Measurements from ENCODE around the gene KMT5B.

KMT5B gene

DNA sequence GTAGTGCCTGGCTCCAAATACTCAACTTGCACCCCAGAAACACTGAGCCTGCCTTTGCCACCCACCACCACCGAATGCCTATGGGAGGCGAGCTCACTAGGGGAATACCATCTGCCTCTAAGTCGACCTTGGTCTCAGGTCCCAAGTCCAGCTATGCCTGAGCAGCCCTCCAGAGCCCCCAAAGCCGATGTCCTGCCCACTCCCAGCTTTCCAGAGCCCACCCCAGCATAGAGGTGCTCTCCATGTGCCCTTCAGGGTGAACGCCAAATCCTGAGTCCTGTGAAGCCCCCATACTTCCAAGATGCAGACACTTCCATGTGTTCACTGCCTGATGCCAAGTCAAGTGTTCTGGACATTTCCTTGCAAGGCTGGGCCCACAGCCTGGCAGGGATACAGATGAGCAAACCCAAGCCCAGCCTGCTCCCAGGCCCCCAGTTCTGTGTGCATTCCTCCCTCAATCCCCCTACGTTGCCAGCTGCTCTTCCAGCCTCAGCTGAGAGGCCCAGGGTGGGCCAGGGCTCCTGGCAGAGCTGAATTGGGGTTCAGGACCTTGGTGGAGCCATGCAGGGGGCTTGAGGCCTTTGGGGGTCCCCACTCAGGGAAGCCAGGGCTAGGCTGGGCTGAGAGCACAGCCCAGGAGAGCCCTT lies 2.6 kb upstream of the KMT5B start:
- no peak for DNase-seq (ENCODE audit: low read depth)

DNA sequence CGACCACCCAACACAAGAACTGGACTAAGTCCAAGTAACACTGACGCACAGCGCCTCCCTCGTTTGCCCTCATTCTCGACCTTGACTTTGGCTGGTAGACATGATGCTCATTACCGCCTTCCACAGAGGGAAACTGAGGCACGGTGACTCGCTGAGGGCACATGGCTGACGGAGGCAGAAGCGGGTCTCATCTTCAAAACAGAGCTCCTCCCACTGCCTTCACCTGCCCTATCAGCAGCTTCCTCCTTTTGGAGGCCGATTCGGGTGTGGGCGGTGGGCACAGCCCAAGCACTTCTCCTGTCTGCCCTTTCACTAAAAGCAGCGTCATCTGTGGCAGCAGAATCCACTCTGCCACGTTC lies 2.0 kb upstream of the KMT5B start:
- DNase-seq (ENCODE audit: low read depth): no peak

DNA sequence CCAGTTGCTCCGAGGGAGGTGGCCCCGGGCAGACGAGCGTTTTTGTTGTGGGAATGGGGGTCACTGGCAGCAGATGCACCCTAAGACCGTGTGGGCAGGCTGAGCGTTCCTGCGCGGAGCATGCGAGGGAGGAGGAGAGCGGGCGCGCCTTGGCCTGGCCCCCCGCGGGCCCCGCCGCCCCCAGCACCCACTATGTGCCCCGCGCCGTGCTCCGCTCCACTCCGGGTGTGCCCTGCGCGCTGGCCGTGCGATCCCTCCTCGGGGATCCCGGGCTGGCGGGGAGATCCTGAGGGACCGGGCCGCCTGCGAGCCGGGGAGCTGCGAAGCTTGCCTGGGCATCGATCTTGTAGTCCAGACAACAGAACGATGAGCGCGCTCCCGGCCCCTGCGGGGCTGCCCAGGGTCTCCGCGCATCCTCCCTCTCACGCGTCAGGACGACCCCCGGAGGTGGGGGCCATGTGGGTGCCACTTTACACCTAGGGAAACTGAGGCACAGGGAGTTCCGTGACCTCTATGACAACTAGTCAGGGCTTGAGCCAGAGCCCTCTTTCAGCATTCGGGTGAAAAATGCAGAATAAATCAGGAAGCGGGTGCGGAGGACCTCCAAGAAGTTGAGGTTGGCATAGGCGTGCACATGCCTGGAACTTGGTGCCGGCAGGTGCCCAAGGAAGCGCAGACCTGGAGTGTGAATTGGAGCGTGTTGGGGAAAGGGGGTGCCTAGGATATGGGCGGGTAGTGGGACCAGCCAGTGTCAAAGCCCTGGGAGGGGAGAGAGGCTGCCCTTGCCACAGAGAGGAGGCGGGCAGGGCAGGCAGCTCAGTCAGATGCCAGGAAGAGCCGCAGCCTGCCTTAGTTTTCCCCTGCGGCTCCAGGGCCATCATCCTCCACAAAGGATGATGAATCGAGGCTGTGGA lies 1.3 kb upstream of the KMT5B start:
- DNase-seq (ENCODE audit: low read depth): peak; percentile 4

DNA sequence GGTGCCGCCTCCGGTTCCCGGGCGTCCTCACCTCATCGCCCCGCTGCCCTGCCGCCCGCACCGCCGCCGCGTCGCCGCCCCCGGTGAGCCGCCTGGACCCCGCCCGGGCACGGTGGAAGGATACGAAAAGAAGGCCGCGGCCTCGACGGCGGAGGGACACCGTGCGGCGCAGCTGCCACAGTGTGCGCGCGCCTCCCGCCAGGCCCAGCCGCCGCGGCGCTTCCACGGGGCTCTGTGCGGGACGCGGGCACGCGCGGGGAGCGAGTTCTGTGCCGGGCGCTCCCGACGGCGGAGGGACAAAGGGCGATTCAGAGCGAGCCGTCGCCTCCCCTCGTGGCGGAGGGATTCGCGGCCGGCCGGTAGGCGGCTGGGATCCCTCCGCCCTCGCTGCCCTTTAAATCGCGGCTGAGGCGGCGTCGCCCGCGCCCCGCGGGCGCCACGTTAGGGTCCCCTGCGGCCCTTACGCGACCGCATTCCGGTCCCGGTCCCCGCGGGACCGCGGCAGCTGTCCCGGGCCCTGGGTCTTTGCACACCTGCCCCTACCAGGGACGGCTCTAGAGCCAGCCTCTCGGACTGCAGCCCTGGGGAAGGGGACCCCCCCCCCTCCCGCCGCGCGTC lies 568 bp upstream of the KMT5B start:
- DNase-seq (ENCODE audit: low read depth): peak; percentile 72

DNA sequence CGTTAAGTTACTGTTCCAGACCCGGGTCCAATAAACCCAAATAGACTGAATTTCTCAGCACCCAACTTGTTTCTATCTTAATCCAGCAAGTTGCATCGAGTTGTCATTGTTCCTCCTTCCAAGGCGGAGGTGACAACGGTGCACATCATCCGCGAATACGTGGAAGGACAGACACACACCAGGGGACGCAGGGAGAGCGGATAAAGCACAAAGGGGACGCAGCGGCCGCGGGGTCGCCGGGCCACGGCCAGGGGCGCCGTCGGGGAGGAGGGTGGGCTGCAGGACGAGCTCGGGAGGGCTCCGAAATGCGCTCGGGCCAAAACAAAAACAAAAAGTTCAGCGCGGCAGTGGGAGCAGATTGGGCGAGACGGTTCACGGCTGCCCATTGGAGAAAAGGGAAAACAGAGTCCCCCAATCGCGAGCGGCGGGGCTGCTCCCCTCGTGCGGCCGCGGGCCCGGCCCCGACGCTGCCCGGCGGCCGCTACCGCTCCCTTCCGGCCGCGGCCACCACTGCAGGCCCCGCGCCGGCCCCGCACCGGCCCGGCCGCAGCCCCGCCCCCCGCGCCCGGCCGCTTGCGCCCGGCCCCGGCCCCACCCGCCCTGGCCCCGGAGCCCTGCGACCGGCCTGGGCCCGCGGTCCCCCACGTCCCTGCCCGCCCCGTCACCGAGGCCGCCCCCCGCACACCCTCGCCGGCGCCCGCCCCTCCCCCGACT lies 518 bp downstream of the KMT5B start:
- DNase-seq (ENCODE audit: low read depth): peak; percentile 35

DNA sequence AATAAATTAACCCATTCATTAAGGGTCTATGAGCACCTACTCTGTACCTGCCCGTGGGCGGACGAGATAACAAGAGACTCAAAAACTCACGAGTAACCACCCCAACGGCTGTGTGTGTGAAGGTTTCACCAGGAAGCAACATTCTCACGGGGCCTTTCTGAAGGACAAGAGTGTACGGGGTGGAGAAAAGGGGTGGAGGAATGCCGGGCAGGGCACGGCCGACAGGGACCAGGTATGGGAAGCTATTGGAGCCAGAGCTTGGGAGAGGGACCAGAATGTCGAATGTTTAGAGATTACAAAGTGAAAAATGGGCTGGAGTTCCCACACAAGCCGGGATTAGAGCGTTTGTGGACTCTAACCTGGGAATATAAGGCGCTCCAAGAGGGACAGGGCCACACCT lies 1.6 kb downstream of the KMT5B start:
- no peak for DNase-seq (ENCODE audit: low read depth)

DNA sequence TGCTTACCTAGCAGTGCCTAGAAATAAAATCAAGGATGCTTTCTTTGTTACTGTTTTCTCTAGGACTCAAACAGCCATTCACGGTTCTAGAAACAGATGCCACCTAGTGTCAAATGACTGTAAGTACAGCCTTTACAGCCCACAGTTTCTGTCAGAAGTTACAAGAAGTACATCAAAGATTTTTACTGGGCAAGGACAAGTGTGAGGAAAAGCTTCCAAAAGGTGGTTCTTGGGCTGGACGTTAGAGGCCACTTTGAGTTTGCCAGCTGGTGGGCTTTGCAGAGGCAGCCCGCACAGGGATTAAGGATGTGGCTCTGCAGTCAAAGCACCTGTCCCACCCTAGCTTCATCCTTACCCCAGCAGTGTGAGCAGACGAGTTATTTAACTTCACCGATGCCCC lies 6.9 kb downstream of the KMT5B start:
- DNase-seq (ENCODE audit: low read depth): no peak

DNA sequence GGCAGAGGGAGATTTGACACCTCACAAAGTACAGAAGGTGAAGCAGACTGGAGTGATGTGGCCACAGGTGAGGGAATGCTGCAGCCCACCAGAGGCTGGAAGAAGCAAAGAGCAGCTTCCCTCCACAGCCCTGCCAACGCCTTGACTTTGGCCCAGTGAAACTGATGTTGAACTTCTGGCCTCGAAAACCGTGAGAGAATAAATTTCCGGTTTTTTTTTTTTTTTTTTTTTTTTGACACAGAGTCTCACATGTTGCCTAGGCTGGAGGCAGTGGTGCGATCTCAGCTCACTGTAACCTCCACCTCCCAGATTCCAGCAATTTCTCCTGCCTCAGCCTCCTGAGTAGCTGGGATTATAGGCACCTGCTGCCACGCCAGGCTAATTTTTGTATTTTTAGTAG lies 8.7 kb downstream of the KMT5B start:
- no peak for DNase-seq (ENCODE audit: low read depth)

DNA sequence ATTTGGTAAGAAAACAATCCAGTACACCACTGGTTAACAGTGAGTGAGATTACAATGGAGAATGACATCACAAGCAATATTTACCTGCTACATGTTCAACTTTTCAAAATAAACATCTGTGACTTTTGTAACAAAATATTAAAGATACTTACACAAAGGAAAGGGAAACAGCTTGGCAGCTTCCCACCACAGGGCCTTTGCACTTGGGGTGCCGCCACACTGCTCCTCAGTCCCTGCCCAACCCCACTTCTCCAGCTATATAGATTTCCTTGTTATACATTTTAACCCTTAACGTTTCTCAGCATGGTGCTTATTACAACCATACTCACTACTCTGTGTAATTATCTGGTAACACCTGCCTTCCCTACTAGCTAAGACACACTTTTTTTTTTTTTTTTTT lies 10.9 kb downstream of the KMT5B start:
- DNase-seq (ENCODE audit: low read depth): no peak

DNA sequence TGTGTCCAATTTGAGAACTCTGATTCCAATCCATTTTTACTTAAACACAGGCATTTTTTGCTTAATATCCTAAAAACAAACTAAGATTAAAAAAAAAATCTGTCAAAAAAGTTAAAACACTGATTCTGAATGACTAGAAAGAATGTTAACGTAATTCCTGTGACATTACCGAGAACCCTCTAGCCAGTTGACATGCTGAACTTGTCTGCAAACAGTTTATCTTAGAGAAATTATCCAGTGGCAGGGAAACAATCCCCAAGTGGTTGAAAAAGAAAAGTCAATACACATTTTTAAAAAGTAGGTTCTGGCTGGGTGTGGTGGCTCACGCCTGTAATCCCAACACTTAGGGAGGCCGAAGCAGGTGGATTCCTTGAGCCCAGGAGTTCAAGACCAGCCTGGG lies 11.6 kb downstream of the KMT5B start:
- DNase-seq (ENCODE audit: low read depth): no peak

DNA sequence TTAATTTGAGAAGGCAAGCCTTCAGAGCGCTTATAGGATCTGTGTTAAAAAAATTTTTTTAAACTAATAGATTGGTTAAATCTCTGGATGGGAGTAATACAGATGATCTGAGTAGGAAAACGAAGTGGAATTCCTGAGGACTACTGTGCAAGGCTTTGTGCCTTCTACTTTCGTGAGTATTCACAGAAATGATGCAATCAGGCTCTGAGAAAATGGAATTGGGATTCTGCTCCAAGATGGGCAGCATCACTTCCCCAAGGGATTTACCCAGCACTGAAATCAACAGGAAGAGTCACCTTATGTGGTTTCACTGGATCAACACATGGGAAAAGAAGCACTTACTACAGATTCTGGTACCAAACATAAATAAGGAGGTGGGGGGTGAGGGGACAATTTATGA lies 12.5 kb downstream of the KMT5B start:
- DNase-seq (ENCODE audit: low read depth): no peak

DNA sequence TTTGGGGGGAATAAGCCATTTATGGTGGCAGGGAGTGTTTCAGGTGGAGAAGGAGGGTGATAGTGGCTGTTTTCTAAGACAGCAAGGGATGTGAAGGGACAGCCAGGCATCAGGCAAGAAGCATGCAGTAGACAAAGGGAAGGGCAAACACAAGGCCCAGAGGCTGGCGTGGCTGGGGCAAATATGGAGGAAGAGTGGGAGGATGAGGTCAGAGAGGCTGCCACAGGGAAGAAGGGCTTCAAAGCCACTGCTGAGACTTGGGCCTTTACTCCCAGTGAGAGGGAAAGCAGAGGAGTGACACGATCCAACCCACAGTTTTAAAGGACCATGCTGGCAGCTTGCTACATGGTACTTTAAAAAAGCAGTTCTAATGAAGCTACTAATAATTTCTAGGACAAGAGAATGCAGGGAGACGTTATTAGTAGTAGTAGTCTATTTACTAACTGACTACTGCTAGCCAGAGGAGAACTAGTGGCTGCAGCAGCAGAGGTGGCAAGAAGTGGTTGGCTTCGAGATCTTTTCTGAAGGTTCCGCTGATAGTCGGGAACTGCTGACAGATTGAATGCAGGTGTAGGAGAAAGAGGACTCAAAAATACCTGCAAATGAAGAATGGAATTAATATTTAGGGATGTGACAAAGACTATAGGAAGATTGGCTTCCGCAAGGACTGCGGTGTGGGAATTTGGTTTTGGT lies 13.7 kb downstream of the KMT5B start:
- DNase-seq (ENCODE audit: low read depth): no peak

DNA sequence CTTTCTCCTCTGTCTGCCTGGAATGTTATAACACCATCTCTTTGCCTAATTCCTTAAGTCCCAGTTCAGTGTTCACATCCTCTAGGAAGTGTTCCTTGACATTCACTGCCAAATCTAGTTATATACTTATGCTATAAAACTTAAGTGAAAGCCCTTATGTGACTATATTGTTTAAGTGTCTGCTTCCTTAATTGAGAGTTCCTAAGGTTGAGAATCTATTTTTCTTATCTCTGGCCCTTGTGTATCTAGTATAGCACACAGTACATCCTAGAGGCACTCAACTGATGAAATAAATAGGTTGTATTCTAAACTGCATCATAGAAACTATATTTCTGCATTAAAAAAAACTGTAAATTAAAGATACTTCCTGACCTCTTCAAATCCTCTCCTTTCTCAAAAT lies 16.9 kb downstream of the KMT5B start:
- DNase-seq (ENCODE audit: low read depth): no peak

DNA sequence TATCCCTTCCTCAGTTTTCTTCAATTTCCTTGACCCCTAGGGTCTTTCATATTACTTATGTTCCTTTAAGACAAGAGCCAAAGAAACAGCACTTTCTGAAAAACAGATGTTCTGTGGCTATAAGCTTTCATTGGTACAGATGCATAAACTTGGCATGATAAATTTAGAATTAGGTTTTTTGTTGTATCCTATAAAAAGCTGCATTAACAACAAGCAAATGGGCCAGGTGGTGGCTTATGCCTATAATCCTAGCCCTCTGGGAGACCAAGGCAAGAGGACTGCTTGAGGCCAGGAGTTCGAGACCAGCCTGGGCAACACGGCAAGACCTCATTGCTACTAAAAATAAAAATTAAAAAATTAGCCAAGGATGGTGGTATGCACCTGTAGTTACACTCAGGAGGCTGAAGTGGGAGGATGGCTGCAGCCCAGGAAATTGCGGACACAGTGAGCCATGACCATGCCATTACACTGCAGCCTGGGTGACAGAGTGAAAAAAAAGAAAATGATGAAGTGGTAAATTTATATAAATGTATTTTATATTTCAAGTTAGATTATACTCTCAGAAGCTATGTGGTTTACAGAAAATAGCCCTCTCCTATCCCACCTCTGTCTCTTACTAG lies 18.3 kb downstream of the KMT5B start:
- DNase-seq (ENCODE audit: low read depth): no peak

DNA sequence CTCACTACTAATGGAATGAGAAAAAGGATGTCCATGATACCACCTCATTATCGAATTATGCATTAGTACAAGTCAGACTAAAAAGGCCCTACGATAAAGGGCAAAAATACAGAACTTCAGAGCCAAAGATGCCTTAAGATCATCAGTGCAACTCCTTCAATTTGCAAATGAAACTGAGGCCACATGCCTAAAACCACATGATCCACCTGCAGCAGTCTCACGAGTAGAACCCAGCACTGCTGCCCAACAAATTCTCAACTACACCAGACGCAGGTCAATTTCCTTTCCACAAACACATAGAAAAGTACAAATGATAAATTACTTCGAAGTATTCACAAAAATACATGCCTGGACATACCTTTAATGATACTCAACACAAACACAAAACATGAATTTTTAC lies 20.1 kb downstream of the KMT5B start:
- DNase-seq (ENCODE audit: low read depth): no peak

DNA sequence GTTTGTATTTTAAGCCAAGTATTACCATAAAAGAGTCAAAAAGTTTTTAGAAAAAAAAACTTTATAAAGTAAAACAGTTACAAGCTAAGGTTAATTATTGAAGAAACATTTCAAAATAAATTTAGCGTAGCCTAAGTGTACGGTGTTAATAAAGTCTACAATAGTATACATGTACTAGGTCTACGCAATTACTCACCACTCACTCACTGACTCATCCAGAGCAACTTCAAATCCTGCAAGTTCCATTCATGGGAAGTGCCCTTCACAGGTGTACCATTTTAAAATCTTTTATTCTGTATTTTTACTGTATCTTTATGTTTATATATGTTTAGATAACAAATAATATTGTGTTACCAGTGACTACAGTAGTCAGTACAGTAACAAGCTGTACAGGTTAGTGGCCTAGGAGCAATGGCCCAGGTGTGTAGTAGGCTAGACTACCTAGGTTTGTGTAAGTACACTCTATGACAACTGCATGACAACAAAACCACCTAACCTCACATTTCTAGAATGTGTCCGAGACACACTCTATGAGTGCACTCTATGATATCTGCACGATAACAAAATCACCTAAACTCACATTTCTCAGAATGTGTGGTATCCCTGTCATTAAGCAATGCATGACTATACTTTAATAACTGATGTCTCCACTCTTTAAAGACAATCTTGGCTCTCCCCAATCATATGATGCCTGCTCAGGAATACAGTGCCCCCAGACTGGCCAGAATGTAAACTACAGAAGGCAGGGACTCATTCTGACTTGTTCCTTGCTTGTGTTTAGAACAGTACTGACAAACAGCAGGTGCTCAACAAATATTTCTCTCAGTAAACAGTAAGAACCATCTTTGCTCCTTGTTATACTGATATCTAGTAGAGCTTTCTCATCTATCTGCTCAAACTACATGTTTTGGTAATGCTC lies 21.2 kb downstream of the KMT5B start:
- no peak for DNase-seq (ENCODE audit: low read depth)

DNA sequence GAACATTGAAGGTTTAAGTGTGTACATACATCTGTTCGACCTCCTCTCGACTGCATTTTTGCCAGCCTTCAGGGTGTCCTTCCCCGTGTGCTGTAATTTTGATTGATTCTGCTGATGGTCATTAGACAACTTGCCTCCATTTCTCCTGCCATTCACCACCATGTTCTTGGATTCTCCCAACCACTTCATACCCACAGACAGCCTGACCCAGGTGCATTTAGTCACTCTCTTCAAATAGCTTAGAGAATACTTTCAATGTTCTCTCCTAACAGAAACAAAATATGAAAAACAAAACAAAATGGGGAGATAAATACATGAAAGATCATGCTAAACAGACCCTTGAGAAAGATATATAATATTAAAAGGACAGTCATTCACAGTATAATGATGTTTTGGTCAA lies 23.2 kb downstream of the KMT5B start:
- no peak for DNase-seq (ENCODE audit: low read depth)

DNA sequence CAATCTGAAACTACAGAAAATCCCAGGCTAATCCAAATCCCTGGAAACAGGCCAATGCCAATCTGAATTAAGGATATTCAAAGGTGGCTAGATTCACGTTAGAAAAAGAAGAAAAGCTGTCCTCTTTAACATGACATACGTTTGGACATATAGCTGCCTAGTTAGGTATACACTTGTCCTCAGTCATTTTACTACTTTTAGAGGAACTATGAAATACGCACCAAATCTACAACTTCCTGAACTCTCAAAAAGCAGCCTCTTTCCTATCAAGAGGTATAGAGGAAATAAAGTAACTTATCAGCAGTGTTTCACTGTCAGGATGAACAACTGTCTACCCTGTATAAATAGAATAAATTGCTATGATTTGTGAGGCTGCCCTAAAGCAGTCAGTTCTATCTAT lies 24.0 kb downstream of the KMT5B start:
- no peak for DNase-seq (ENCODE audit: low read depth)

DNA sequence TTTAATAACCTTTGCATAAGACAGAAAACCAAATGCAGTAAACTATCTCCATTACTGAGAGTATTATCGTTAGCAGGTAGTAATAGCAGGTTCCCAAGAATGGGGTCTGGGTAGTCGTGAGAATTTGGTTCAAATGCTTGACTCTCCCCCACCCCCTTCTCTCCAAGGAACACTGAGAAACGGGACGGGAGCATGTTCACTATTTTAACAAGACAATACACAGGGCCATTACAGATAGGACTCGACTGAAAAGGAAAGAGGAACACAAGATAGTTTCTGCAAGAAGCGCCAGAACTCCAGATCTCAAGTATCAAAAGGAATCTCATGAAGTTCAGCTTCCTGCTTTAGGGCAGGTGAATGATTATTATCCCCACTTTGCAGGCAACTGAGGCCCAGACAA lies 27.0 kb downstream of the KMT5B start:
- no peak for DNase-seq (ENCODE audit: low read depth)

DNA sequence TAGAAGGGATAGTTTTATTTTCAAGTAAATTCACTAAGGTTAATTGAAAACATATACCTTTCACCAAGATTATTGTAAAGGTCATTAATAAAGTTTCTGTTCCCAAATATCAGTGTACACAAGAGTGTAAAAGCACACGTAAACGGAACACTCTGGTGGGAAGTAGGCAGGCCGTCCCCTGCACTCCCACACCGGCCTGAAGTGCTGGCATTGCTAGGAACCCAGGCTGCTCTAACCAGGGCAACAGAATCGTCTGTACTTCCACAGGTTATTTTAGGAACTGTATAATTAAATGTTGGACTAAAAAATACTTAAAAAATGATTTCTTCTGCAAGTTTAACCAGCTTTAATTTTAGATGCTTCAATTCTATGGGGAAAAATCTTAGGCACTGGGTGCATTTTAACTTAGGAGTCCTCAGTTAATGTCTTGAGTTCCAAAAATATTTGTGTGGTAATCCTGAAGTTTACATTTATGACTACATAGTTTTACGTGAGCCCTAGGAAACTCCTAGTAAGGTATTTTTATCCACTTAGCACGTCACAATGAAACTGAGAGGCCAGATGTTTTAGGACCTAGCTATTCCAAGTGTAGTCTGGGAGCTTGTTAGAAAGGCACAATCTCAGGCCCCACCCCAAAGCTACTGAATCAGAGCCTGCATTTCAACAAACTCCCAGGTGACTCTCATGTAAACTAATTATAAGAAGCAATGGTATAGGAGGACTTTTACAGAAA lies 31.2 kb downstream of the KMT5B start:
- no peak for DNase-seq (ENCODE audit: low read depth)

Data from activated T-helper 1 cell treated with Interleukin-2 at 50 U/mL for 16 hours (primary cell).